Body of pancreas (tissue), 4 donors: ENCODE data around the gene ANKH. TPM values are rescaled to one million over a fixed set of nuclear protein-coding genes. Genes with fewer than 3 reads are reported as not detected.

Source experiments
- ATAC-seq: fragments of 150-250 bp; one replicate; pipeline ENCODE4 v1.9.1; 2016
- DNase-seq, 4 donors: peaks; one replicate each; pipeline ENCODE4 v3.0.0-alpha.2; 2019
- H3K27ac ChIP-seq, 4 donors: fragments of 200-600 bp; sonication (generic); 1 replicate in 3 of 4; 2 replicates in 1 of 4; pipeline versions ENCODE4 v1.5.1 to v1.6.1; 2016 to 2019; ENCODE audit warnings: mild to moderate bottlenecking in 1 of 4, mixed read lengths in 1 of 4, moderate library complexity in 1 of 4
- H3K27me3 ChIP-seq, 2 donors: fragments of 200-600 bp; sonication (generic); one replicate each; pipeline ENCODE4 v1.6.0; 2016; ENCODE audit warnings: mild to moderate bottlenecking in 1 of 2
- H3K36me3 ChIP-seq, 2 donors: fragments of 200-600 bp; sonication (generic); replicated peaks in 1 of 2; 2 replicates each; pipeline ENCODE4 v1.5.1; 2016; ENCODE audit warnings: low read depth in 2 of 2; ENCODE audit not compliant: insufficient read depth in 1 of 2
- H3K4me1 ChIP-seq: fragments of 200-600 bp; sonication (generic); one replicate; pipeline ENCODE4 v1.6.0; 2016
- H3K4me3 ChIP-seq, 2 donors: fragments of 200-600 bp; sonication (generic); 1 replicate in 1 of 2; 2 replicates in 1 of 2; pipeline ENCODE4 v1.5.1; 2016 to 2019
- H3K9me3 ChIP-seq, 3 donors: fragments of 200-600 bp; sonication (generic); 1 replicate in 2 of 3; 2 replicates in 1 of 3; pipeline ENCODE4 v1.5.1; 2016
- POLR2A ChIP-seq, 3 donors: fragments of 450-650 bp; IDR thresholded peaks; one replicate each; pipeline ENCODE4 v1.6.1; 2016; ENCODE audit warnings: antibody characterized with exemption in 3 of 3, mild to moderate bottlenecking in 2 of 3
- WGBS, 2 donors: methylation state at CpG; one replicate each; pipeline ENCODE4 v1.1.5; 2017; 5-methylcytosine and 5-hydroxymethylcytosine counted together
- intact Hi-C: fragments of 100-400 bp; cut with DNase I; formaldehyde crosslinking; loops from one replicate; pipeline ENCODE4 v1.15.1; 2023
- total RNA-seq, 2 donors: library from RNA; depleted of rRNA; stranded (reverse); fragments of >200 nt; gene quantifications; one replicate each; pipeline ENCODE4 v1.1.0, GENCODE V29; 2016
- TF ChIP-seq, protein P1 (sequence below), 7 experiments: fragments of 450-650 bp in 4 of 7; fragments of 200-600 bp in 3 of 7; sonication (generic) in 3 of 7; IDR thresholded peaks; one replicate each; pipeline ENCODE4 v1.5.1; 2016 to 2019; ENCODE audit warnings: antibody characterized with exemption in 7 of 7

ANKH gene
- total RNA-seq, 2 donors from 2014 or later = 19.1 to 20.5 TPM

DNA sequence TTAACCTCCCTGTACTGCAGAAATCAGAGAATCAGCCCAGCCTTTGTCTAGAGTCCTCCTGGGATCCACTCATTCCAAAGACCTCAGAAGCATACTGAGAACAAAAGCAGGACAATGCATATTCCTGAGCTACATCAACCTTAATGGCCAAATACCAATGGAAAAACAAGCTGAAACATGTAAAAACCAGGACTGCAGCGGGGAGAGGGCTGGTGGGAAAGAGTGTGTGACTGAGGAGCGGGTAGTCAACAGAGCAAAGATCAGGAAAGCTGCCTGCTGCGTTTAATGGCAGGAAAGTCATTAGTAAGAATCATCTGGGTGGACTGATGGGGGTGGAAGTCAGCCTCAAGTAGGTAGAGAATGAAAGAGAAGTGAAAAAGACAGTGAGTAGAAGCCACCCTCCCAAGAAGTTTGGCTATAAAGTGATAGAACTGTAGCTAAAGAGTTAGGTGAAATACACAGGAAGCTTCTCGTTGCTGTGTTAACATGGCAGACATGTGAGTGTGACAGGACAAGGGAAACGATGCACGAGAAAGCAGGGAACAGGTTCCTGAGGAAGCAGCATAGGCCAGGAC lies 119.0 kb downstream of the ANKH start:
- Histone ChIP-seq H3K9me3 (no peaks in the 10 kb centered on the region), H3K27ac (no peak overlapping the region), H3K36me3 (no peaks in the 10 kb centered on the region), H3K4me3 (no peak overlapping the region), H3K27me3 (no peaks in the 10 kb centered on the region), H3K4me1 (no peaks in the 10 kb centered on the region)
- 71 to 73% methylated on average over 6 of the region's 6 CpGs for WGBS, 2 donors
- intact Hi-C loops = no loop called here
- TF ChIP-seq POLR2A (IDR thresholded peaks at IDR 0.05) = no peak
- TF ChIP-seq, protein P1, sequence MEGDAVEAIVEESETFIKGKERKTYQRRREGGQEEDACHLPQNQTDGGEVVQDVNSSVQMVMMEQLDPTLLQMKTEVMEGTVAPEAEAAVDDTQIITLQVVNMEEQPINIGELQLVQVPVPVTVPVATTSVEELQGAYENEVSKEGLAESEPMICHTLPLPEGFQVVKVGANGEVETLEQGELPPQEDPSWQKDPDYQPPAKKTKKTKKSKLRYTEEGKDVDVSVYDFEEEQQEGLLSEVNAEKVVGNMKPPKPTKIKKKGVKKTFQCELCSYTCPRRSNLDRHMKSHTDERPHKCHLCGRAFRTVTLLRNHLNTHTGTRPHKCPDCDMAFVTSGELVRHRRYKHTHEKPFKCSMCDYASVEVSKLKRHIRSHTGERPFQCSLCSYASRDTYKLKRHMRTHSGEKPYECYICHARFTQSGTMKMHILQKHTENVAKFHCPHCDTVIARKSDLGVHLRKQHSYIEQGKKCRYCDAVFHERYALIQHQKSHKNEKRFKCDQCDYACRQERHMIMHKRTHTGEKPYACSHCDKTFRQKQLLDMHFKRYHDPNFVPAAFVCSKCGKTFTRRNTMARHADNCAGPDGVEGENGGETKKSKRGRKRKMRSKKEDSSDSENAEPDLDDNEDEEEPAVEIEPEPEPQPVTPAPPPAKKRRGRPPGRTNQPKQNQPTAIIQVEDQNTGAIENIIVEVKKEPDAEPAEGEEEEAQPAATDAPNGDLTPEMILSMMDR (IDR thresholded peaks at IDR 0.05) = no peak
- ATAC-seq = no peak
- DNase-seq = no peak

DNA sequence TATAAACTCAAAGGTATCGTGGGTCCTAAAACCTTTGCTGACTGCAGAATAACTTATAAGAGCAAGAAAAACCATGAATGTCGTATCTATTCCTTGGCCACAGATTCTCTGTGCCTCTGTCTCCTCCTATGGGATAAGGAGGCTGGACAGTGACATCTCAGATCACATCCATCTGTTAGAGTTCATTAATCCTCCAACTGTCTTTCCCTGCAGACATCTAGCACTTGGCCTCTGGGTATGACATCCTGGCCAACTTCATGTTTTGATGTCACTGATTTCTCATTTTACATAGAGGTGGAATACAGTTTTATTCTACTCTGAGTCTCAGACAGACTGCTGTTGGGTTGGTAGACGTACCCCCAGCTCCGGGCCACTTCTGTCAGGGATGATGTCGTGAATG lies 120.9 kb downstream of the ANKH start:
- Histone ChIP-seq H3K36me3 (no peaks in the 10 kb centered on the region), H3K27me3 (no peaks in the 10 kb centered on the region), H3K4me3 (no peak overlapping the region), H3K4me1 (no peaks in the 10 kb centered on the region), H3K9me3 (no peaks in the 10 kb centered on the region), H3K27ac (no peak overlapping the region)
- WGBS, 2 donors = 88 to 93% methylated on average over 5 of the region's 5 CpGs
- no peak for TF ChIP-seq POLR2A (IDR thresholded peaks at IDR 0.05)
- TF ChIP-seq, protein P1 (IDR thresholded peaks at IDR 0.05) = no peak
- no peak for ATAC-seq
- intact Hi-C loops = no loop called here
- no peak for DNase-seq

DNA sequence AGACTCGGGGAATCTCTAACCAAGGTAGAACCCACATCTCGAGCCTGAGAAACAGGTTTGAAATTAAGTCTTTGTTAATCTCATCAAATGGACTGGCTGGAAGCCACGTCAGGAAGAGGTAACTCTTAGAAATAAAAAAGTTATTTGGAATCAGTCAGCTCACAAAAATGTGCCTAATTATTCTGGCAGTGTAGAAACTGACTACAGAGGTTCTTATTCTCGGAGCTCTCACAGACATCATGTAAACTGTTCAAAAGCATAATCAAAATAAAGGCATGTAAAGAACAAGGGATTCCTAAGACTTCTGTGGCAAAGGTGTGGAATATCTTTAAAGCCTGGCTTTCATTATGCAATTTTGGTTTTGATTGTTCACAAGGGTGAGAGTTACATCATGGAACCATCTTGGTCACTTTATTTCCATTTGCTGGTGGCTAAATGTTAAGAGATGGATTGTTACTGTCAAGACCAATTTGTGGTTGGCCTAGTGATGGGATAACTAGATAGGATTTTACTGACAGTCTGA lies 121.9 kb downstream of the ANKH start:
- H3K4me3 ChIP-seq = no peak overlapping the region
- intact Hi-C loops = no loop called here
- DNase-seq (no peak), ATAC-seq (no peak)
- no peaks in the 10 kb centered on the region for H3K4me1 ChIP-seq
- H3K9me3 ChIP-seq = no peaks in the 10 kb centered on the region
- no peak overlapping the region for H3K27ac ChIP-seq
- WGBS, 2 donors = 82 to 86% methylated on average over 4 of the region's 4 CpGs
- no peaks in the 10 kb centered on the region for H3K27me3 ChIP-seq
- H3K36me3 ChIP-seq = no peaks in the 10 kb centered on the region
- TF ChIP-seq POLR2A (IDR thresholded peaks at IDR 0.05) = no peak
- TF ChIP-seq, protein P1 (IDR thresholded peaks at IDR 0.05) = no peak

DNA sequence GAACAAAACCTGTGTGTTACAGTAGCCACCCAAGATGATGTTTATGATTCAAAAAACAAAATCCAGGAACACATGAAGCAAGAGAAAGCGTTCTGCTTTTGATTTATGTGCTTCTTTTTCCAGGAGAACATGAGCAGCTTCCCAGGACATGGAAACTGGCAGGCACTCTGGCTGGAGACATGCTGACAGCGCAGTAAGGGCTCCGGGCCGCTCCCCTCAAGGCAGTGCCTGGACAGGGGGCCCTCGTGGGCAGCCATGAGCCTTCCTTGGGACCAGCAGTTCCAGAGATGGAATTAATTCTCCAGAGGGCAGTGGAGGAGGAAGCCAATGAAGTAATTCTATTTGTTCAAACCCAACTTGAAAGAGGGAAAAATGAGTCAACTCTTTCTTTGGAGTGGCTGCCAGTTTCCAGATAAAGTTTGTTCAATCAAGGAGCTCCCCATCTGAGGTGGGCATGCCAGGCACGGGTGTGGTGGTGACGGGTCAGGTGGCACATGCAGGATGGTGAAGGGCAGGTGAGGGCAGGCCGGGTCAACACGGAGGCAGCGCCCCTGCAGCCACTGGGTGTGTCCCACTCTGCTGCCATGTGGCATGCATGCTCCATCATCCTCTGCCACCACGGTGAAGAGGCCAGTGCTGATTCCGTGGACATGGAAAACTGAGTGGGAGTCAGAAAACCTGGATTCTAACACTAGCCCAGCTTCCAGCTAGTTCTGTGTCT lies 123.2 kb downstream of the ANKH start:
- DNase-seq = no peak
- Histone ChIP-seq H3K27ac (no peak overlapping the region), H3K4me3 (no peak overlapping the region), H3K9me3 (no peaks in the 10 kb centered on the region), H3K4me1 (no peaks in the 10 kb centered on the region), H3K27me3 (no peaks in the 10 kb centered on the region), H3K36me3 (no peaks in the 10 kb centered on the region)
- TF ChIP-seq, protein P1 (IDR thresholded peaks at IDR 0.05) = no peak
- no peak for TF ChIP-seq POLR2A (IDR thresholded peaks at IDR 0.05)
- 87 to 93% methylated on average over 12 of the region's 12 CpGs for WGBS, 2 donors
- intact Hi-C loops = no loop called here
- ATAC-seq = no peak
